ENCODE data around the gene FOSL2.

Gene FOSL2

DNA sequence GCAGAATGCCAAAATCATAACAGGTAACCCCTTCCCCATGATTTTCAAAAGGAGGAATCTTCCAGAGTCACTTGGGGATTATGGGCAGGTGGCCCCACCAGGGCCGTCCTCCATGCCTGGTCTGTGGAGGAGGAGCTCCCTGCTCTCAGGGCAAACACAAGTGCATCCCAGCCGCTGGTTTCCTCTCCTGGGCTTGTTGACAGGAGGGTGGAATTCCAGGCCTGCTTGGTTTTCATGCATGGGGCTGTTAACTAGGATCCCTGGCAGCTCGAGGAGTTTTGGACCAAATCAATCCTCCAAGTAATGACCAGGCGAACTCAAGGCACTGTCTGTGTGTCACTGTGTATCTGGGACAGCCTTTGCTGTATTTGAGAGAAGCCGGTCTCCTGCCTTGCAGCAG, 45.3 kb downstream of the FOSL2 start:
- no peak overlapping the region for H3K4me3 ChIP-seq (ENCODE audit: low read depth, low read length)
- TF ChIP-seq, protein P1, sequence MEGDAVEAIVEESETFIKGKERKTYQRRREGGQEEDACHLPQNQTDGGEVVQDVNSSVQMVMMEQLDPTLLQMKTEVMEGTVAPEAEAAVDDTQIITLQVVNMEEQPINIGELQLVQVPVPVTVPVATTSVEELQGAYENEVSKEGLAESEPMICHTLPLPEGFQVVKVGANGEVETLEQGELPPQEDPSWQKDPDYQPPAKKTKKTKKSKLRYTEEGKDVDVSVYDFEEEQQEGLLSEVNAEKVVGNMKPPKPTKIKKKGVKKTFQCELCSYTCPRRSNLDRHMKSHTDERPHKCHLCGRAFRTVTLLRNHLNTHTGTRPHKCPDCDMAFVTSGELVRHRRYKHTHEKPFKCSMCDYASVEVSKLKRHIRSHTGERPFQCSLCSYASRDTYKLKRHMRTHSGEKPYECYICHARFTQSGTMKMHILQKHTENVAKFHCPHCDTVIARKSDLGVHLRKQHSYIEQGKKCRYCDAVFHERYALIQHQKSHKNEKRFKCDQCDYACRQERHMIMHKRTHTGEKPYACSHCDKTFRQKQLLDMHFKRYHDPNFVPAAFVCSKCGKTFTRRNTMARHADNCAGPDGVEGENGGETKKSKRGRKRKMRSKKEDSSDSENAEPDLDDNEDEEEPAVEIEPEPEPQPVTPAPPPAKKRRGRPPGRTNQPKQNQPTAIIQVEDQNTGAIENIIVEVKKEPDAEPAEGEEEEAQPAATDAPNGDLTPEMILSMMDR (IDR thresholded peaks at IDR 0.05; ENCODE audit: insufficient read depth, low read depth, low read length, missing control alignments) = no peak
- DNase-seq (ENCODE audit: low read depth) = no peak

- no peak for DNase-seq (ENCODE audit: low read depth)
- TF ChIP-seq, protein P1 (IDR thresholded peaks at IDR 0.05; ENCODE audit: insufficient read depth, low read depth, low read length, missing control alignments) = no peak
- no peak overlapping the region for H3K4me3 ChIP-seq (ENCODE audit: low read depth, low read length)
Observed at GRCh38 chr2:28438532-28439063, 45.9 kb downstream of the FOSL2 start.

- no peak overlapping the region for H3K4me3 ChIP-seq (ENCODE audit: low read depth, low read length)
- no peak for DNase-seq (ENCODE audit: low read depth)
- TF ChIP-seq, protein P1 (IDR thresholded peaks at IDR 0.05; ENCODE audit: insufficient read depth, low read depth, low read length, missing control alignments) = no peak
Observed at GRCh38 chr2:28439127-28439526, 46.5 kb downstream of the FOSL2 start.

DNA sequence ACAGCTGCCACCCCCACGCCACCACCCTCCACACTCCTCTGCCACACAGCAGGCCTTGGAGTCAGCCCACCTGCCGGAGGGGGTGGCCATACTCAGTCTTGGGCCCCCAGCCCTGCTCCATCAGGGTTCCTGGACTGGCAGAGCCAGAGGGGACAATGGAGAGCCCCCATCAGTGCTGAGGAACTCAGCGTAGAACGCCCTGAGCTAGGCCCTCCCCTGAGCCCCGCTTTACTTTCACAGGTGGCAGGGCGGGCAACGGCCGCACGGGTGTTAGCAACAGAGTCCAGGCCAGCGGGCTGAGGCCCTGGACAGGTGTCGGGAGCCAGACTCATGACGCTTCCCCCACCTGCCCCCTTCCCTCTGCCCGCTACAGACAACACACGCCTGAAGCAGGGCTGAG, 47.1 kb downstream of the FOSL2 start:
- H3K4me3 ChIP-seq (ENCODE audit: low read depth, low read length) = no peak overlapping the region
- TF ChIP-seq, protein P1 (IDR thresholded peaks at IDR 0.05; ENCODE audit: insufficient read depth, low read depth, low read length, missing control alignments) = no peak
- DNase-seq (ENCODE audit: low read depth) = no peak

GRCh38 chr2:28442328-28442727, 49.7 kb downstream of the FOSL2 start:
- no peak overlapping the region for H3K4me3 ChIP-seq (ENCODE audit: low read depth, low read length)
- DNase-seq (ENCODE audit: low read depth) = peak; percentile 19
- TF ChIP-seq, protein P1 (IDR thresholded peaks at IDR 0.05; ENCODE audit: insufficient read depth, low read depth, low read length, missing control alignments) = no peak

DNA sequence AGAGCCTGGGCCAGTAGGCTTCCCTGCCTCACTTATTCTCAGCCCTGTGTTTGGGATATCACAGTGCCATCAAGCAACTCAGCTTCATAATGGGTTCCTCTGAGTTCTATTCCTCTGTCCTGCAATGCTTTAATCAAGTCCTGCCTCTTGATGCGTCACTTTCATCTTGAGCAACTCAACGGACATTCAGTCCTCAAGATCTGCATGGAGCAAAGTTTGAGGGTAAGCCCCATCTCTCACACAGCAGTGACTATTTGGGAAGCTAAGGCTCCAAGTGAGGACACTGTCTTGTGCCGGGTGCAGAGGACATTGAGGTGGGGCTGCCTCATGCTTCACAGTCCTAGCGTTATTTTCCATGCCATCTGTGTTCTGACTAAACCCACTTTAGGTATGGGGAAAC, 52.3 kb downstream of the FOSL2 start:
- H3K4me3 ChIP-seq (ENCODE audit: low read depth, low read length) = no peak overlapping the region
- no peak for DNase-seq (ENCODE audit: low read depth)
- TF ChIP-seq, protein P1 (IDR thresholded peaks at IDR 0.05; ENCODE audit: insufficient read depth, low read depth, low read length, missing control alignments) = no peak
